NOMO-1 treated with dmso at 0.1 percent for 144 hours (cell line): ENCODE results near the gene RAVER2.
A peak's percentile ranks its signal among the peaks of the same experiment; 100 is the strongest.
"Not testable (repeated sequence)": the region's sequence is repeated elsewhere in the genome, so short reads cannot be mapped to it uniquely, and the experiment has no call there.

Experiments used
- DNase-seq: peaks from one replicate; lab custom pipeline; 2025; ENCODE audit not compliant: unreplicated experiment; lab: John Stamatoyannopoulos, UW

RAVER2 gene, protein sequence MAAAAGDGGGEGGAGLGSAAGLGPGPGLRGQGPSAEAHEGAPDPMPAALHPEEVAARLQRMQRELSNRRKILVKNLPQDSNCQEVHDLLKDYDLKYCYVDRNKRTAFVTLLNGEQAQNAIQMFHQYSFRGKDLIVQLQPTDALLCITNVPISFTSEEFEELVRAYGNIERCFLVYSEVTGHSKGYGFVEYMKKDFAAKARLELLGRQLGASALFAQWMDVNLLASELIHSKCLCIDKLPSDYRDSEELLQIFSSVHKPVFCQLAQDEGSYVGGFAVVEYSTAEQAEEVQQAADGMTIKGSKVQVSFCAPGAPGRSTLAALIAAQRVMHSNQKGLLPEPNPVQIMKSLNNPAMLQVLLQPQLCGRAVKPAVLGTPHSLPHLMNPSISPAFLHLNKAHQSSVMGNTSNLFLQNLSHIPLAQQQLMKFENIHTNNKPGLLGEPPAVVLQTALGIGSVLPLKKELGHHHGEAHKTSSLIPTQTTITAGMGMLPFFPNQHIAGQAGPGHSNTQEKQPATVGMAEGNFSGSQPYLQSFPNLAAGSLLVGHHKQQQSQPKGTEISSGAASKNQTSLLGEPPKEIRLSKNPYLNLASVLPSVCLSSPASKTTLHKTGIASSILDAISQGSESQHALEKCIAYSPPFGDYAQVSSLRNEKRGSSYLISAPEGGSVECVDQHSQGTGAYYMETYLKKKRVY

DNA sequence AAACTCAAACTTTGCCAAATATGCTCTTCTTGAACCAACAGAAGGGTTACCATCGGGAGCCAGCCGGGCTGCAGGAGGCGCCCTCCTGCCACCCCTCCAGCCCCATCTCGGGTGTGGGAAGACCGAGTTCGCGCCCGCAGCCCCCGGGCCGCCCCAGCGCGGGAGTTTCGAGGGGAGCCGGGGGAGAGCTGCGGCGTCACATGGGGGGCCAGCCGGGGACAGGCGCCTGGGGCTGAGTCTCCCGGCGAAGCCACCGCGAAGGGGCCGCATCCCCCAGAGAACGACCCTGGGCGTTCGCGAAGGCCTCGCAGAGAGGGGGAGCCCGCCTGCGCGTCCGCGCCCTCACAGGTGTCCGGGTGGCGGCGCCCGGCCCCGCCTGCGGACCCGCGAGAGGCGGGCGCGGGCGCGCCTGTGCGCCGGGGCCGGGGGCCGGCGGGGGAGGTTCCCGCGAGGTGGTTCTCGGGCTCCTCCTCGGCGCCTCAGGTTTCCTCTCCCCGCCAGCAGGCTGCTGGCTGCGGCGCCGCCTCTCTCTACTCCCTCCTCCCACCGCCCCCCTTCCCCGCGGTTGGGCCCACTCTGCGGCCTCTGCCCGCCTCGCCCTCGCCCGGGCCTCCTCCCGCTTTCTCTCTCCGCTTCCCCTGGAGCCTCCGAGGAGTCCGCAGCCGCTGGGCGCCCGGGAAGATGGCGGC, at the start of gene RAVER2:
RAVER2 (plus strand) TSS at position 584 of the 689 bp plus-strand sequence; CDS start at position 682, 98 bp downstream.
- DNase-seq = peak; percentile 62

DNA sequence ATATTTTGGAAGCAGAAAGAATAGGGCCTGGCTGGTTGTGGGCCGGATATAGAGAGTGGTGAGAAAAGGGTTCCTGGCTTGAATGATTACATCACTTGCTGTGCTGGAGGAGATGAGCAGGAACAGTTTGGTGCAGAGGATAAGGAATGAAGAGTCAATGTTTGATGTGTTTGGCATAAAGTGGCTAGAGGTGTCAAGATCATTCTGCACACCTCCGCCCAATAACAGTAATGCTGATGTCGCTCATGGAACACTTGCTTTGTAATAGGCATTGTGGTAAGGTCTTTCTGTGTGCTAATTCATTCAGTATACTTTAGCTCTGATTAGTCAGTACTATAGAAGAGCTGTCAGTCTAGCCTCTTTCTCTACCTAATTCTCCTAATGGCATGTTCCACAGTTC, 48.0 kb upstream of the RAVER2 start:
- no peak for DNase-seq

GRCh38 chr1:64699327-64699726, 45.5 kb upstream of the RAVER2 start:
- no peak for DNase-seq

DNA sequence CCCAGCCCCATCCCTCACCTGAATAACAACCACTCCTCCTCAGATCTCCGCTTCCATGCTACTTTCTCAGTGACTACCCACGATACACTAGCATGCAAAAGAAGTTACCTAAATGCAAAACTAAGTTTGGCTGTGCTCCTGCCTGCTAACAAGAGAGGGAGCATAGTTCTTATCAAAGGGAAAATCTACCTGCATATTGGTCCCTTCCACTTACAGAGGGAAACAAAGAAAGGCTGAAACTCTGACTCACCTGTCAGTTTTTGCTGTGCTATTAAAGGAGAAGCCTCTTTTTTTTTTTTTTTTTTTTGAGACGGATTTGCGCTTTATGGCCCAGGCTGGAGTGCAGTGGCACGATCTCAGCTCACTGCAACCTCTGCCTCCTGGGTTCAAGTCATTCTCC, 43.8 kb upstream of the RAVER2 start:
- no peak for DNase-seq

DNA sequence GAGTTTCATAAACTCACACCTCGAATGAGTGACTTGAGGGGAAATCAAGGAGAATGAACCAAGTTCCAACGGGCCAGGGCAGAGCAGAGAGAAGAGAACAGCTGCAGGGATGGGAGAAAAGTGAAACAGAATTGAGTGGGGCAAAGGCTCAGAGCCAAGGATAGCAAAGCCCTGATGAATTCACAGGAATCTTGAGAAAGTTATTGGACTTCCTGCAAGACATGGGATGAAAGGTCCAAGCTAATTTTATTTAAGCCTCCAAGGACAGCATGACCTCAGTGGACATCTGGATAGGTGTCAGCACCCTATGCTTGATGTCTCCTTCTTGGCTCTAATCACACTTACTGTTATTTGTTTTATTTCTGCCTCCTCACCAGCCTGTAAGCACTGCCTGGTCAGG, 43.0 kb upstream of the RAVER2 start:
- no peak for DNase-seq

DNA sequence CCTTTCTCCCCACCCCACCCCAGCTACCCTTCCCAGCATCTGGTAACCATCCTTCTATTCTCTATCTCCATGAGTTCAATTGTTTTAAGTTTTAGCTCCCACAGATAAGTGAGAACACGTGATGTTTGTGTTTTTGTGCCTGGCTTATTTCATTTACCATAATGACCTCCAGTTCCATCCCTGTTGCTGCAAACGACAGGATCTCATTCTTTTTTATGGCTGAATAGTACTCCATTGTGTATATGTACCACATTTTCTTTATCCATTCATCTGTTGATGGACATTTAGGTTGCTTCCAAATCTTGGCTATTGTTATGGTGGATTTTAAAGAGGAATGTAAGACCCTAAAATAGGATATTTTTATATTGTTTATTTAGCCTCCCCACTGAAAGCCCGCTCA, 42.2 kb upstream of the RAVER2 start:
- DNase-seq = not testable (repeated sequence)

DNA sequence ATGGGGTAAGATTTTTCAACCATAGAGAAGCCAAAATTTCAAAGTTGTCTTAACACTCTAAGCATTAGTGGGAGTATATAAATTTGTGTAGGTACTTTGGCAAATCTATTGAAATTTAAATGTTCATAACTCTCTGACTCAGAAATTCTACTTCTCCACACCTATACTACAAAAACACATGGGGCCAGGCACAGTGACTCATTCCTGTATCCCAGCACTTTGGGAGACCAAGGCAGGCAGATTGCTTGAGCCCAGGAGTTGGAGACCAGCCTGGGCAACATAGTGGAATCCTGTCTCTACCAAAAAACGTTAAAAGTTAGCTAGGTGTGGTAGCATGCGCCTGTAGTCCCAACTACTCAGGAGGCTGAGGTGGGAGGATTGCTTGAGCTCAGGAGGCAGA, 41.3 kb upstream of the RAVER2 start:
- no peak for DNase-seq

GRCh38 chr1:64705591-64705990, 39.3 kb upstream of the RAVER2 start:
- no peak for DNase-seq

GRCh38 chr1:64711266-64711665, 33.6 kb upstream of the RAVER2 start:
- no peak for DNase-seq

DNA sequence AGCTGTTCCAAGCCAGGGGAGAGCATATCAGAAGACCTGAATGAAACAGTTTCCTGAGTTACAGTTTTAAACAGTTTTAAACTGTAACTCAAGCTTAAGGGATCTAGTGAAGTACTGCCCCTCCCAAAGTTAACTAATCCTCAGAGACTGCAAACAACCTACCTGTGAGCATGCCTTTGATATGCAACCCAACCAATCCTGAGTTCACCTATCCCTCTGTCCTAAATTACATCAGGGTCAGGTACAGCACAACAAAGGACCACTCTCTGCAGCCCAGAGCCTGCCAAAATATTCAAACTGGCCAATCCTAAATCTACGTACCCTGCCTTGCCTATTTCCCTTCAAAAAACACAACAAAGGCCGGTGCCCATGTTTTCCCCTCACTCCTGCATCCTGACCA, 32.8 kb upstream of the RAVER2 start:
- DNase-seq = no peak

DNA sequence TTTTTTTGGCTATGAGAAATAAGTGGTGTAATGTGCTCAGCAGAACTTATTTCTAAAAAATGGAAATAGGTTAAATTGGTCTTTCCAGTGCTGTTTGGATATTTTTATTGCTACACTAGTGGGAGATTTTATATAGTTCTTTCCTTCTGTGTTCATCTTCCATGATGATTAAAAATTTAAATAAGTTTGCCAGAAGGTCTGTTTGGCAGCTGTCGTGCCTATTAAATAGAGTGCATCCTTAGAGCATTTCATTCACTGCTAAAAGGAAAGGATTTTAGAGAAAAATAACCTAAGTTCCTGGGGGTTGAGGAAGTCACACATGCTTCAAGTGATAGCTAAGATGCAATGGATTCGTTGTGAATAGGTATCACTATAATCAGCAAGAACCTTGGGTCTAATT, 29.7 kb upstream of the RAVER2 start:
- DNase-seq = no peak

DNA sequence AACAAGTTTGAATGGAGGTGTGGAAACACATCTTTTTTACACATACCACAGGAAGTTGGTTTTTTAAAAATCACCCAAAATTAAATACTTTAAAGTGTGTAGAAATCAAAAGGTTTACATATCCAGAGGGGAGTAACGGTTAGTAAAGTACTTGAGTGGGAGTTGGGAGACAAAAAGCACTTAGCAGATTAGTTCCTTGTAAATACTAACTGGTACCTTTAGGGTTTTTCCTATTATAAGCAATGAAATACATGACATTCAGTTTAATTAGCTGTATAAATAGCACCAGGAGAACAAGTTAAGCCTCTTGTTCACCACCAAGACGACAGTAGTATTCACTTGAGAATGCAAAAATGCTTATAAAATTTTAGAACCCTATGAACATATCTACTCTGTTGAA, 23.7 kb upstream of the RAVER2 start:
- DNase-seq = no peak

DNA sequence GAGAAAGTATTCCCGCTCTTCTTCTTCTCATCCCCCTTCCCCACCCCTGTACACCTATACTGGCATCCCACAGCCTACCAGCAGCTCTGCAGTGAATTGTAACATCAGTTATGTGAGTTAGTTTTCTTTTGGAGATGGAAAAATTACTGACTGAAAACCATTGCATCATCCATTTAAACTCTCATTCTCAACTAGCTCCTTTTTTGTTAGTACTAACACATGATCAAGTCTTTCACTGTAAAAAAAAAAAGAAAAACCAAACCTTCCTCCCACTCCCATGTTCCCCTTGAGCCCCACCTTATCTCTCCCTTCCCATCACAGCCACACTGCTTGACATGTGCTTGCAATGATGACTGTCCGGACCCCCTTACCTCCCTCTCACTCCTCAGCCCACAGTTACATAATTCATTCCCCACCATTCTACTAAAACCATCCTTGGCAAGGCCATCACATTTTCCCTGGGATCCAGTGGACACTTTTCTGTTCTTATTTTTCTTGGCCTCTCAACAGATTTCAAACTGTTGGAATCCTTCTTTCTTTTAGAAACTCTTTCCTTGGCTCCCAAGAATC, 23.2 kb upstream of the RAVER2 start:
- DNase-seq = no peak

DNA sequence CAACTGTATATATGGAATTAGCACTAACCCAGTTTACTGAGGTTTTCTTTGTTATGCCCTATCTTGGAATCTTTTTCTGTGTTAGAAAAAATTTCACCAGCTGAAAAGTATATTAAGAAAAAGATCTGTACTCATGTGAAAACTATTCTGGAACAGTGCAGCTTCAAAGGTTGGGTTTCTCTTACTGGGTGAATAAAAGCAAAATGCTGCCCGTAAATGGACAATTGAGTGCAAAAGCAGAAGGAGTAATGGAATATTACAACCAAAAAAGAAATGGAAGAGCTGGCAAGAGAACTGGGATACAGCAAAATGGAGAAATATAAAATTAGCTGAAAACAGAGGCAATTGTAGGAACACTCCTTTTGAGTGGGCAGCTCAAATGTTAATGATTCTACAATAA, 17.0 kb upstream of the RAVER2 start:
- DNase-seq = no peak

- no peak for DNase-seq
Observed at GRCh38 chr1:64733581-64734286, 11.1 kb upstream of the RAVER2 start.

GRCh38 chr1:64734287-64734652, 10.6 kb upstream of the RAVER2 start:
- DNase-seq = no peak

DNA sequence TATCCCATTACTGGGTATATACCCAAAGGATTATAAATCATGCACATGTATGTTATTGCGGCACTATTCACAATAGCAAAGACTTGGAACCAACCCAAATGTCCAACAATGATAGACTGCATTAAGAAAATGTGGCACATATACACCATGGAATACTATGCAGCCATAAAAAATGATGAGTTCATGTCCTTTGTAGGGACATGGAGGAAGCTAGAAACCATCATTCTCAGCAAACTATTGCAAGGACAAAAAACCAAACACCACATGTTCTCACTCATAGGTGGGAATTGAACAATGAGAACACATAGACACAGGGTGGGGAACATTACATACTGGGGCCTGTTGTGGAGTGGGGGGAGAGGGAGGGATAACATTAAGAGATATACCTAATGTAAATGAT, 4.2 kb upstream of the RAVER2 start:
- not testable (repeated sequence) for DNase-seq

GRCh38 chr1:64743954-64744491, 852 bp upstream of the RAVER2 start:
- DNase-seq = no peak

DNA sequence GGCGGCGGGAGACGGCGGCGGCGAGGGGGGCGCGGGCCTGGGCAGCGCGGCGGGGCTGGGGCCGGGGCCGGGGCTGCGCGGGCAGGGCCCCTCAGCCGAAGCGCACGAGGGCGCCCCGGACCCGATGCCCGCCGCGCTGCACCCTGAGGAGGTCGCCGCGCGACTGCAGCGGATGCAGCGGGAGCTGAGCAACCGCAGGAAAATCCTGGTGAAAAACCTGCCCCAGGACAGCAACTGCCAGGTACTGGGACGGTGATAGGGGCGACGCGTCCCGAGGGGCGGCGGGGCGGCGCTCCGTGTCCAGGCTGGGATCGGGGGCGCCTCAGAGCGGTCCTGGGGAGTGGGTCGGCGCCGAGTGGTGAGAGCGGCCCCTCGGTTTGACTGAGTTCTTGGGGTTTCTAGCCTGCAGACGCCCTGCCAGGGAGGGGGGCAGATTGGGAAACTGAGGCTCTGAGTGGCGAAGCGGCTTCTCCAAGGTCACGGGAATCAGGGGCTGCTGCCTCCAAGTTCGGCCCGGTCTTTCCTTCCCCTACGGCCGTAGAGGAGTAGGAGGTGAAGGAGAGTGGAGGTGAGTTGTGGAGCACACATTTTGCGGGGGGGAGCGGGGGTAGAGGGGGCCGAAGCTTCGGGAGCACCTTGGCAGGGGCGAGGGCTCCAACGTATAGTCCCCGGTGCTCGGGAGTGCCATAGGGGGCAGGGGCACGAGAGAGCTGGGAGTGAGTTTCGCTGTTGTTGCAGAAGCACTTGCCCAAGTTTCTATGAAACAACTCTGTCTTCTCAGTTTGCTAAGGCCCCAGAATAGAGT, 508 bp downstream of the RAVER2 start:
- peak; percentile 24 for DNase-seq
